ENCODE measurements around the gene OR10H2. TPM values are rescaled to one million over a fixed set of nuclear protein-coding genes. Genes with fewer than 3 reads are reported as not detected.

Gene OR10H2
- total and polyA plus RNA-seq, 2 of the 8 experiments (the other 6 are each of a cell fraction or from before 2014, with no cell fraction given): not detected

DNA sequence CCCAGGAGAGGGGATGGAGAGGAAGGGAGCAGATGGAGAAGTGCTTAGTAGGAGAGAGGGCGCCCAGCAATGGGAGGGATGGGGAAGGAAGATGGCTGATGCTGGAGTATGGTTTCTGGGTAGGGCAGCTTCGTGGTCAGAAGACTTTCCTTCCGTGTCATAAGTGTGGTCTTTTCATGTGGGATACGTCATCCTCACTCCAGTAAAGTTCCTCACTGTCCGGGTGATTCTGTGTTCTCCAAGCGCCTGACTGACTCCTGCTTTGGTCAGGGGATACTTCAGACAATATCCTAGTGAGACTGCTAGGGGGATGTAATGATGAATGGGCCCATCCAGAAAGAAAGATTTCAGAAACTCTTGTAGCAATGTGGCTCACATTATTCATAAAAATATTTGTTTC is 6.1 kb downstream of the OR10H2 start:
- WGBS, 2 experiments (ENCODE audit: extremely low coverage in 1 of 2, insufficient coverage in 1 of 2, insufficient read length in 1 of 2, insufficient replicate concordance in 2 of 2, low coverage in 1 of 2, low lambda C conversion rate in 2 of 2, missing lambda C conversion rate in 1 of 2): 52% methylated on average over 6 of the region's 6 CpGs; no CpG with 5 or more reads in 1 of the 2 experiments
- TF ChIP-seq POU5F1 (IDR thresholded peaks at IDR 0.05; ENCODE audit: low read depth, low read length): no peak
- no peak for TF ChIP-seq NRF1 (IDR thresholded peaks at IDR 0.05; ENCODE audit: low read depth, low read length)

More for the DNA sequence above, 6.1 kb downstream of the OR10H2 start:
- Histone ChIP-seq H3K56ac (replicated peaks; ENCODE audit: insufficient read length, low read depth, low read length) (no peak overlapping the region), H3K18ac (ENCODE audit: extremely low read depth, low read length) (no peak overlapping the region), H3K36me3 (ENCODE audit: control insufficient read depth in 2 of 4, insufficient read depth in 4 of 4, low read length in 3 of 4) (no peaks in the 10 kb centered on the region; a peak in 1 of 8 replicates), H2BK5ac (ENCODE audit: low read depth, low read length) (no peak overlapping the region), H3K4me3 (ENCODE audit: extremely low read depth in 1 of 4, insufficient read depth in 2 of 4, low read depth in 3 of 4, low read length in 4 of 4) (no peak overlapping the region), H3K14ac (ENCODE audit: insufficient read length) (no peak overlapping the region), H2BK120ac (replicated peaks; ENCODE audit: low read depth, low read length) (no peak overlapping the region), H3K9ac (replicated peaks in 1 of 4; ENCODE audit: extremely low read depth in 1 of 4, low read depth in 3 of 4, low read length in 3 of 4) (no peak overlapping the region), H2AK5ac (ENCODE audit: low read depth, low read length) (no peak overlapping the region), H3K23ac (ENCODE audit: insufficient read length) (no peak overlapping the region), H3K4ac (replicated peaks; ENCODE audit: insufficient read length, low read depth, low read length) (no peak overlapping the region), H4K8ac (ENCODE audit: extremely low read depth, insufficient read depth, low read length) (no peak overlapping the region), H3K79me2 (ENCODE audit: control insufficient read depth in 1 of 2, insufficient read depth in 2 of 2, low read length in 2 of 2) (no peaks in the 10 kb centered on the region), H2BK15ac (ENCODE audit: low read length) (no peak overlapping the region), H3K79me1 (ENCODE audit: low read depth, low read length) (no peaks in the 10 kb centered on the region), H2BK20ac (ENCODE audit: low read length) (no peak overlapping the region), H2BK12ac (ENCODE audit: low read depth, low read length) (no peak overlapping the region), H2AFZ (ENCODE audit: low read length) (no peak overlapping the region), H3K9me3 (ENCODE audit: insufficient read depth in 2 of 2, low read depth in 1 of 2, low read length in 1 of 2) (peaks cover 39 to 69% of the 10 kb centered on the region in 2 experiments), H3K27me3 (replicated peaks in 1 of 4; ENCODE audit: control insufficient read depth in 3 of 4, extremely low read depth in 1 of 4, insufficient read depth in 3 of 4, low read length in 3 of 4) (no peaks in the 10 kb centered on the region), H3K4me1 (replicated peaks in 1 of 4; ENCODE audit: control insufficient read depth in 3 of 4, insufficient read depth in 4 of 4, low read length in 3 of 4) (no peaks in the 10 kb centered on the region), H4K20me1 (replicated peaks in 1 of 2; ENCODE audit: control insufficient read depth in 1 of 2, insufficient read depth in 2 of 2, low read length in 2 of 2) (no peaks in the 10 kb centered on the region), H4K91ac (replicated peaks; ENCODE audit: insufficient read length, low read length) (no peak overlapping the region), H3K4me2 (ENCODE audit: insufficient read depth in 1 of 2, low read depth in 2 of 2, low read length in 2 of 2) (no peak overlapping the region), H4K5ac (ENCODE audit: insufficient read length, low read depth, low read length) (no peak overlapping the region), H3K23me2 (ENCODE audit: low read depth, low read length) (no peaks in the 10 kb centered on the region), H3K27ac (ENCODE audit: low read depth, low read length) (no peak overlapping the region)
- CTCF ChIA-PET (ENCODE audit: partially characterized antibody): no interaction called here
- DNase-seq (ENCODE audit: low read depth in 1 of 2, low spot score in 2 of 2) (no peak), FAIRE-seq (no peak)
- POLR2A ChIA-PET (ENCODE audit: partially characterized antibody): no interaction called here

All from H1 (cell line).